EH (cell line): ENCODE data around the gene SERPINA3.
"Not testable (repeated sequence)": the region's sequence is repeated elsewhere in the genome, so short reads cannot be mapped to it uniquely, and the experiment has no call there.

Source experiments
- DNase-seq: peaks from one replicate; pipeline ENCODE4 v3.0.0-alpha.2; 2015; ENCODE audit warnings: low read depth

Gene SERPINA3

DNA sequence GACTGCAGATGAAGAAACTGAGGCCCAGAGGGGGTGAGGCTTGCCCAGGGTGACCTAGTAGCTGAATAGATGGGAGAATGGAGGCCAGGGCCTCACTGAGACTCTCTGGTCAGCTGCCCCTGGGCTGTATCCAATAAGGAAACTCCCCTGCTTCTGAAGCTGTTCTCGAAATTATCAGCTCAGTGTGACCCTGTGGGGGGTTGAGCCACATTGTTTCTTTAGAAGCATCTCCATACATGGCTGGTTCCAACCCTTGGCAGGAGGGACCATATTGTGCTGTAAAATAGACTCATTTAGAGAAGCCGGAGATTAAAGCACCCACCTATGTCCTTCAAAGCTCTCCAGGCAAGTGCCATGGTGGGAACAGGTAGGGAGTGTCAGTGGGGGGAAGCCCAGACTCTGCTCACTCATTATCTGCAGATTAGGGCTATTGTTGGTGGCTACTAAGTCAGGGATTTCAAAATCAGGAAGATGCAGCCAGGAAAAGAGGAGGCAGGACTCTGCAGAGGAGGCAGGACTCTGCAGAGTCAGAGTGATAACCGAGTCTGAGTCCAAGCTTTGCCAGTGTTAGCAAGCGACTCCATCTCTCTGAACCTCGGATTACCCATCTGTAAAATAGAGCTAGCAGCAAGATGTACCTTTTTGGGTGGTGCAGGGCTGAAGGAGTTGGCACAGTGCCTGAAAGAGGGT lies 27.5 kb upstream of the SERPINA3 start:
- no peak for DNase-seq

DNA sequence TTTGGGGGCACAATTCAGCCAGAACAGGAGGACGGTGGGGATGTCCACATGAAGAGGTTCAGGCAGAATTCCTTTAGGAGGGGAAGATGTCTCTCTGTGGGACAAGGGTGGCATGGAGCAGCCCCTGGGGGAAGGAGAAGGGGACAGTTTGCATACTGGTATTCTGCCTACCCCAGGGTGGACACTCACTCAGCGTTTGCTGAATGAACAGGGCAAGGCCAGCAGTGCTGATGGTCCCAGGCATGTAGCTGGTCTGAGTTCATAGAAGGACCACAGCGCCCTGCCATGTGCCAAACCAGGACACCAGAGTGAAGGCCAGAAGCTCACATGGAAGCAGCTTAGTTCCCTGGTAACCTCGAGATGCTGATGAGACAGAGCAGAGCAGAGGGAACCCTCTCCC lies 25.6 kb upstream of the SERPINA3 start:
- no peak for DNase-seq

DNA sequence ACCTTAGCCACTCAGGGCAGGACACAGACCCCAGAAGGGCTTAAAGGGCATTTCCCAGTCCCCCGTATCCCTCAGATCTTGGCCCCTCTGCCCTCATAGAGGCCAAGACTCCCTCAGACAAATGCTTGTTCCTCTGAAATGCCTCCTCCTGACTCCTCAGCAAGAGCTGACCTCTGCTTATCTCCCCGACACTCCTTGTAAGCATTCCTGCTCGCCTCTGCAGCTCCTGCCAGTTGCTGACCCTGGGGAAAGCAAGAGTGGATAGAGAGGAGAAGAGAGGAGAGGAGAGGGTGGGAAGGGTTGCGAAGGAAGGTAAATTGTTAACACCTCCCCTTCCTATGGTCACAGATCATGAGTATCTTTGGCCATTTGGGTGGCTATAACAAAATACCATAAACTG lies 23.9 kb upstream of the SERPINA3 start:
- no peak for DNase-seq

DNA sequence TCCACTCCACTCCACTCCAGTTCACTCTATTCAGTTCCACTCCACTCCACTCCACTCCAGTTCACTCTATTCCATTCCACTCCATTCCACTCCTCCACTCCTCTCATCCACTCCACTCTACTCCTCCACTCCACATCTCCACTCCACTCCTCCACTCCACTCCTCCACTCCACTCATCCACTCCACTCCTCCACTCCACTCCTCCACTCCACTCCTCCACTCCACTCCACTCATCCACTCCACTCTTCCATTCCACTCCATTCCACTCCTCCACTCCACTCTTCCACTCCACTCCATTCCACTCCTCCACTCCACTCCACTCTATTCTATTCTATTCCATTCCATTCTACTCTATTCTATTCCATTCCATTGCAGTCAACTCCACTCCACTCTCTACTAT lies 21.1 kb upstream of the SERPINA3 start:
- no peak for DNase-seq

DNA sequence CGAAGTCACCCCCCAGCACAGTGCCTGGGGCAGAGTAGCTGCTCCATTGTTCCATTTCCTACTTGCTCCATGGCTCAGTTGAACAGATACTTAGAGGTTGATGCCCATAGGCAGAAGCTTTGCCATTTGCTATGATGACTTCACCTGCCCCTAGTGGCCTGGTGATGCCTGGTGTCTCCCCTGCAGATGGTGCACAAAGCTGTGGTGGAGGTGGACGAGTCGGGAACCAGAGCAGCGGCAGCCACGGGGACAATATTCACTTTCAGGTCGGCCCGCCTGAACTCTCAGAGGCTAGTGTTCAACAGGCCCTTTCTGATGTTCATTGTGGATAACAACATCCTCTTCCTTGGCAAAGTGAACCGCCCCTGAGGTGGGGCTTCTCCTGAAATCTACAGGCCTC lies 20.3 kb upstream of the SERPINA3 start:
- DNase-seq = no peak

DNA sequence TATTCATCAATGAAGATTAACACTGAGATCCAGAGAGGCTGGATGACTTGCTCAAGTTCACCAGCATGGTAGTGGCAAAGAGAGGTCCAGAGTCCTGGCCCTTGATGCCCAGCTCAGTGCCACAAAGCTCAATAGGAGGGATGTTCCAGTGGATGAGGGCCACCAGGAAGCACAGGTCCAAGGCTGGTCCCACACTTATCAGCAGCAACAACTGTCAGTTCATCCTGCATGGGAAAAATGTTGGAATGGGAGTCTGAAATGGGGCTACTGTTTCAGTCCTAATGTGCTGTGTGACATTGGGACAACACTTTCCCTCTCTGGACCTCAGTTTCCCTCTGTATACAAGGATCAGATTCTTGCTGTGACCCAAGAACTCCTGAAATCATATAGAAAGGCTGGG lies 19.7 kb upstream of the SERPINA3 start:
- no peak for DNase-seq

DNA sequence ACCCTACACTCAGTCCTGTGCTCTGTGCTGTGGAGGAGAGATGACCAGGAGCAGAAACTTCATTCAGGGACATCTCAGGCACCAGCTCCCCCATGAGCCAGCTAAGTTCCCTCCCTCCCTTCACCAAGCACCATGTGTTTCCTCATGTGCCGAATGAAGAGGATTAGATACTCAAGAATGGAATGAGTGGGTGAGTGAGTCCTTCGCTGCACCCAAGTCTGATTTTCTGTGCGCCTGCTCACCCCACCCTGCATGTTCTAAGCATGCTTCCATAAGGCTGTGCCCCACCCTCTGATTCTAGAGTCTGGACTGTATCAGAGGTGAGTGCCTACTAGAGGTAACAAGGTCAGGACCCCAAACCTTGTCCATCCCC lies 18.8 kb upstream of the SERPINA3 start:
- no peak for DNase-seq

DNA sequence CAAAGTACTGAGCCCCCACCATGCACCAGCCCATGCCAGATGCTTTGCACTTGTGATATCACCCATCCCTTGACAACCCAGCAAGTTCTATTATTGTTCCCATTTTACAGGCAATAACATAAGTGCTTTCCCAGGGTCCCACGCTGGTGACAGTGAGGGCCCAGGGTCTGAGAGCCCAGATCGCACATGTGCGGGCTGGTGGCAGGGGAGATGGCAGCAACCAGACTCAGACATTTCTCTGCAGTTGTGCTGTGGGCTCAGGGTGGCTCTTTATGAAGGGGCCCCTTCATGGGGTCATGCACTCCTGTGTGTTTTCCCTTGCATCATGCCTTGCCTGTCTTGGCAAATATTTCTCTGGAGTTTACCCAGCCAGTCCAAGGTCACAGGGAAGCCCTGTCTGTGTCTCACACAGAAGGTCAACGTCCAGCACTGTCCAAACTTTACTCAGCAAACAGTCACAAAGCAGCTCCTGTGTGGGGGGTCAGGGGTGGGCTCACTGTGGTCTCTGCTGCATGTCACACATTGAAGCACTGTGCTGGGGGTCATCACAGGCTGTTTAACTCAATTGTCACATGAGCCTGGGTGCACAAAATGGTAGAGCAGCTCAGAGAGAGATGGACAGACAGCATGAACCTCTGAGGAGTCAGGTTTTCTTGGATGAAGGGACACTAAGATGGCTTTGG lies 18.3 kb upstream of the SERPINA3 start:
- DNase-seq = no peak

DNA sequence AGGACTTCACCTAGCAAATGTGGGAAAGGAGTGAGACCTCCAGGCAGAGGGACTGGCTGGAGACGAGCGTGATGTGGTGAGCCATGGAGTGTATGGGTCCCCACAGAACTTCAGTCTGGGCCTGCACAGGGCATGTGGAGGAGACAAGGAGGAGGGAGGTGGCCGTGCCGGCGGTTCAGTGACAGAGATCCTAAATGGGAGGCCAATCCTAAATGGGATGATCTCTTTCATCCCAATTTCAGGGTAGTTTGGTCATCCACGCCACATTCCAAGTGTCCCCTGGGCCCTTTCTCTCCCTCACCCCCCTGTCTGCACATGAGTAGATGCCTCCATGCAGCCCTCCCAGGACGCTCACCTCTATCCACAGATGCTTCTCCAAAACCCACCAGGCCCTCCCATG lies 17.8 kb upstream of the SERPINA3 start:
- DNase-seq = no peak

DNA sequence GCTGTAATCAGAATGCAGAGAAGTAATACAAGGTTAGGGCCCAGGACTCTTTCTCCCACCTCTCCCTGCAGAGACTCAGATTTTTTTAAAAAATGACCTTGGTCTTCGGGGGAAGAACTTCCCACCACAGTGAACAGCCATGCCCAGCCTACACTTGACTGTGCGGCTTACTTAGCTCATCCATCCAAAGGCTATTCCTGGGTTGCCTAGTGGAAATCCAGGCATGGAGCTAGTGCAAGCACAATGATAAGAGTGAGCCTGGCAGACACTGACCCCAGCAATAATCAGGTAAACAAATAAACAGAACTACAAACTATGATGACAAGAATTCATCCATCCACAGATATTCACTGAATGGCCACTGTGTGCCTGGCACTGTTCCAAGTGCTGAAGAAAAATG lies 16.3 kb upstream of the SERPINA3 start:
- no peak for DNase-seq

DNA sequence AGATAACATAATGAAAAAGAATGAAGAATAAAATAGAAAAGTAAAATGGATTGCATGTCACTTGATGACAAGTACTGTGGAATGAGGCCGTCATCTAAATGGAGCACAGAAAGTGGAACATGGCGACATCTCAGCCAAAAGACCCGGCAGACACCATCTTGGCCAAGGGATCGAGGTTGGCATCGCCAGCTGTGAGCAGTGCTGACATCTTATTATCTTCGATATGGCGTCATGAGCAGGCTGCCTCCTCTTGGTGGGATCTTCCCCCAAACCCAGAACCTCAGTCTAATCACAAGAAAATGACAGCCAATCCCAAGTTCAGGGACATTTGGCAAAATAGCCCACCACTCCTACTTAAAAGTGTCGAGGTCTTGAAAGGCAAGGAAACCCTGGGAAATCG lies 15.8 kb upstream of the SERPINA3 start:
- no peak for DNase-seq

DNA sequence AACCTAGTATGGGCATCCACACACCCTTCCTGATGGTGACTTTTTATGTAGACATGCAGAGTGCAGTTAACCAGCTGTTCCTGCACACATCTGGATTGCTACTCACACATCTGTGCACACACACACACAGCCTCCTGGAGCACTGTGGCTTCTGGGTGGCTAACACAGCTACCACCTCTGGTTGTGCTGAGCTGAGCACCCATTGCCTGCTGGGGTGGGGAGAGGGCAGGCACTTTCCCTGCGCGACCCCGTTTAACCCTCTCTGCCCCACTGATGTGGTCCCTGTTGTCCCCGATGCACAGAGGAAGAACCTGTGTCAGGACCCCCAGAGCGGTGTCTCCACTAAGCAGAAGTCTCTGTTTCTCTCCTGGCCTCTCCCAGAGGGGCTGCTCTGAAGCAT lies 14.4 kb upstream of the SERPINA3 start:
- DNase-seq = no peak

DNA sequence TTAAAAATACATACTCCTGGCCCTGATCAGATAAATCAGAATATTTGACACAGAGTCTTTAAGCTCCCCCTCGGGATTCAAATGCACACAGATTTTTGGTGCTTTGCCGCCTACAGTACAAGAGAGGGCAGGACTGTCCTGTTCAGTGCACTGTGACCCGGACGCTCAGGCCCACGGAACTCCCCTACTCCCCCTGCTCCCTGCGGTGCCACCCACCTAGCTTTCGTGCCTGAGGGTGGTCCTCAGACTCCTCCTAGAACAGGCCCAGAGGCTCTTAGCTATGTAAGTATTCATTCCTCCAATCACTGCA lies 13.7 kb upstream of the SERPINA3 start:
- no peak for DNase-seq

DNA sequence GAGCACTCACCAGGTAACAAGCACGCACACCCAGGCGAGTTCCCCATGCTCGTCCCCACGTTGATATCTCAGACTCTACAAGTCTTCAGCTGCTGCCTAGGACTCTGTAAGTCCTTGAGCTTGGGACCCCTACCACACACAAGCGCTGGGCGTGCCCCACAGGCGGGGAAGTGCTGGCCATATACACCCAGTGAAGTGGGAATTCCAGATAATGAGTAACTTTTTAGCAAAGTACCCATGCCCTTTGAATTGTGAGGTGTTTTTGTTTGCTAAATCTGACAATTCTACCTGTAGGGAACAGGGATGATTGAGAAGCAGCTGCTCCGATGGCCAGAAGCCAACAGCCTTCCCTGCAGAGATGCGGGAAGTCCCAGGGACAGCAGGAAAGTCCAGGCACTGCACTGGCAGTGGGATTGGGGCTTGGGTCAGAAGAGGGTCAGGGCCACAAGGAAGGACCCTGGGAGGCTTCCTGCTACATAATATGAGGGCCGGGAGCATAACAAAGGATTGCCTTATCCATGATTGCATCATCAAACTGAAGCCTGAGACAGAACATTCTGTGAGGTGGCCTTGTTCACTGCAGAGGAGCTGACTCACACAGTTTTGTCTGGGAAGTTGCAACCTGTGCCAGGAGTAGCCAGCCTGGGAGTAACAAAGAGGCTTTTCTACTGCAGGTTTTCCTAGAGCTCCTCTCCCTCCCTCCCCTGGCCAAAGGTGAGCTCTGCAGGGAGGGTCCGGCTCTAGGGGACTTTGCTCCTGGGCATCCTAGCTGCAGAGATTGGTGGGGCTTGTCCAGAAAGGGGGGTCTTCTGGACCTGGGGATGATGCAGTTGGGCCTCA lies 13.2 kb upstream of the SERPINA3 start:
- DNase-seq = peak; percentile 95

DNA sequence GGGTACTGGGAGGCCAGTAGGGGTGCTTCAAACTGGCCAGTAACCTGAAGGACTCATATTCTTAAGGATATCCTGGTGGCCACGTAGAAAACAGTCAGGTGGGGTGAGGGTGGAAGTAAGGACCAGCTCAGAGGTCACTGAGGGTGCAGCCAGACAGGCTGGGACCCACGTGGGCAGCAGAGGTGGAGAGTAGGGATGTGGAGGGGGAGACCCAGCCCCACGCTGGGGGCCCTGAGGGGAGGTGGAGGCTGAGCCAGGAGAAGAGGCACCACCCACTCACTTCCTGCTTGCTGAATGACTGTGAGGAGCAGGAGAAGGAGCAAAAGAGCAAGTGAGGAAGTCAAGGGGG lies 12.6 kb upstream of the SERPINA3 start:
- DNase-seq = no peak

DNA sequence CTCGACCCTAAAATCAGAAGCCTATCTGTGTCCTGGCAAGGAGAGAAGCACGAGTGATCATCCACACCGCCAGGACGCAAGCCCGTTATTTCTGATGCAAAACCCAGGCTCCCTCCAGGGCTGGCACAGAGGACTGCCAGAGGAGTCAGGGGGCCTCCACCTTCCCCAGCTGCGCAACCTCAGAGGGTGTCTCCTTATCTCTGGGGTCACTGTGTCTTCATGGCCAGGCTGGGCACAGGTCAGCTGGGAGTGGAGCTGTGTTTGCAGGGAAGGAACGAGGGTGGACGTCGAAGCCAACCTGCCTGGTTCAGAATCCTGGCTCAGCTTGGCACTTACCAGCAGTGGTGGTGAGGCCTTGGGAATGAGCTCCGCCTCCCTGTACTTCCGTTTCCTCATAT lies 12.0 kb upstream of the SERPINA3 start:
- DNase-seq = no peak

DNA sequence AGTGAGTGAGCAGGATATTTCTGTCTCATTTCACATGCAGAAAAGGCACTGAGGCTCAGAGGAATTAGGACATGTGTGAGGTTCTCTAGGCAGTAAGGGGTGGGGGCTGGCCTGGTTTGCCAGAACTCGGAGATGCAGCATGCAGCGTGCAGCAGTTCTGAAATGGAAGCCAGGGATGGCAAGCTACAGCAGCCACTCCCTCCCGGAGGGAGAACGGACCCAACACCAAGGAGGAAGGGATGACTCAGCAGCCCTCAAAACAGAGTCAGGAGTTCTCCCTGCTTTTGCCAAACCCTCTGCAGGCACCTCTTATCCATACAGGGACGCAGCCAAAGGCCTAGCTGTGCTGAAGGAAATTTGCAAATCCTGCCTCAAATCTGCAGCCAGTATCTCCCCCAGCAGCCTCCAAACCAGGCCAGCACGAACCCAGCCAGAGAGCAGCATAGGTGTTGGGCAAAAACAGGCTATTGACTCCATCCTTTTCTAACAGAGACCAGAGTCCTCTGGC lies 10.3 kb upstream of the SERPINA3 start:
- DNase-seq = peak; percentile 90

DNA sequence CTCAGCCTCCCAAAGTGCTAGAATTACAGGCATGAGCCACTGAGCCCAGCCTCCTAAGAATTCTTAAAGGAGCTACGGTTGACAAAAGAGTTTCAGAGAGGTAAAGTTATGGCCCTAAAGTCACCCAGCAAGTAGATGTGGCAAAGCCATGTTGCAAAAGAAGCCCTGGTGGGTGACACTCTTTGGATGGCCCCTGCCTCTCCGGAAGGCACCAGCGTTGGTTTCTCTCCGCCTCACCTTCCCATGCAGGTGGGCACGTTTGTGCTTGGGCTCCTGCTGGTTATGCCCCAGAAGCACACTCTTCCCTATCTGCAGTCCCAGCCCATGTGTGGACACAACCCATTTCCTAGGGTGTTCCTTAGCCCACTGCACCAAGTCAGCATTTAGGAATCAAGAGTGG lies 9.5 kb upstream of the SERPINA3 start:
- no peak for DNase-seq

DNA sequence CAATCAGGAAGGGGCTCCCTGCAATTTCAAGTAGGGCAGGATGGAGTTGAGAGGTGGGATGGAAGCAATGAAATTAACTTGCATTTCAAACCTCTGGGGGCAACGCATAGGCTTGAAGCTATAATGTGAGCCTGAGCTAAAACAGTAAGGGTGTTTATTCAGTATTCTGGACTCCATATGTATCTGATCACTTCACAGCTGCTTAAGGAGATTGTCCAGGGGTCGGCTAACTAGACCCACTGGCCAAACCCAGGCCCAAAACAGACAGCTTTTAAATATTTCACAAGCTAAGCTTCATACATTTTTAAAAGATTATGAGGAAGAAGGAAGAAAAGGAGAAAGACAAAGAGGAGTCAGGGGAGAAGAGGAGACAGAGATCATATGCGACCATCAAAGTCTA lies 6.8 kb upstream of the SERPINA3 start:
- DNase-seq = no peak

DNA sequence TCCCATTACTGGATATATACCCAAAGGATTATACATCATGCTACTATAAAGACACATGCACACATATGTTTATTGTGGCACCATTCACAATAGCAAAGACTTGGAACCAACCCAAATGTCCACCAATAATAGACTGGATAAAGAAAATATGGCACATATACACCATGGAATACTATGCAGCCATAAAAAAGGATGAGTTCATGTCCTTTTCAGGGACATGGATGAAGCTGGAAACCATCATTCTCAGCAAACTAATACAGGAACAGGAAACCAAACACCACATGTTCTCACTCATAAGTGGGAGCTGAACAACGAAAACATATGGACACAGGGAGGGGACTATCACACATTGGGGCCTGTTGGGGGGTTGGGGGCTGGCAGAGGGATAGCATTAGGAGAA lies 3.2 kb upstream of the SERPINA3 start:
- not testable (repeated sequence) for DNase-seq

DNA sequence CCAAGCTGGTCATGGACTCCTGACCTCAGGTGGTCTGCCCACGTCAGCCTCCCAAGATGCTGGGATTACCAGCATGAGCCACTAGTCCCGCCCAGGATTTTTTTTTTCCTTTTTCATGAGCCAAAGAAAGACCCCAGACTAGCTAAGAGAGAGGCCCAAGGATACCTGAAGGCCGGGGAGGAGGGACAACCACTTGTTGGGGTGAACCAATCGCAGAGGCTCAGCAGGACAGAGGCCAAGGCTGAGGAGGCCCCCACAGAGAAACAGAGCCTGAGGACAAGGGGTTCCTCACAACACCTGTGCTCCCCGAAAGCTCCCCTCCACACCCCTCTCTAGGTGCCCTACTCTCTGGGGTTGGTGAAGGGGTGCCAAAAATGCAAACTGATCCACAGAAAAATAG lies 1.0 kb upstream of the SERPINA3 start:
- no peak for DNase-seq

DNA sequence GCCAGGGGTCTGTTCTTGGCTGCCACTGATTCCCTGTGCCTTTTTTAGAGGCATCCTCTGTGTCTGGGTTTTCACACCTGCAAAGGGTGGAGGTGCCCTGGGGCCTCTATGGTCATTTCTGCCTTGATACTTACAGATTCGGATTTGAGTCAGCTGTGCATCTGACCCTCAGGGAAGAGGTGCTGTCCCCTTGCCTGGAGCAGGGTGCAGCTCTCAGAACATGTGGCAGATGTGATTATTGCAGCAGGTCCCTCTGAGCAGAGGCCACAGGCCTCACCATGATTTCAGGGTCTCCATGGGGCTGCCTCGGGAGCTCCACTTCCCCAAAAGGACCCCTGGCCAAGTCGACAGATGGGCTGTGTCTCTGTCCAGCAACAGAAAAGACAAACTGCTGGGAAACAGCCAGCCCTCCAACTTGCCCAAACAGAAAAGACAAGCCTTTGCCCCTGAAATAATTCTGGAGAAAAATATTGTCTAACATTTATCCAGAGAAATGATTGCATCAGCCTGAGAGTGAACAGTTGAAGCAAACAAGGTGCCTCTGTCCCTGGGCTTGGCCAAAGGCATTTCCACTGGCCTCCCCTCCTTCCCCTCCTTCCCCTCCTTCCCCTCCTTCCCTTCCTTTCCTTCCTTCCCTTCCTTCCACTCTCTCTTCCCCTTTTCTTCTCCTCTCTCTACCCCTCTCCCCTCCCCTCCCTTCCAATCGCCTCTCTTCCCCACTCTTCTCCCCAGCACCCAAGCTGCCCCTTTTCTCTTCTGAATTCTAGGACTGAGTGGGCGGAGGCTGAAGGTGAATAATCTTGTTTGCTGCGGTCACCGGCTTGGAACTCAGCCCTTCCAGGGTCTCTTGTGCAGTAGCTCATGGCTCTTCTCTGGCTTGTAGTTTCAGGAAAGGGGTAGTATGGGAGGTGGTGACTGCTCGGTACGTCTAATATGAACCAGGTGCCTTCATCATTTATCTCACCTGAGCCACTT lies 676 bp downstream of the SERPINA3 start:
- DNase-seq = no peak
